ENCODE data around the gene DLG5. TPM values are rescaled to one million over a fixed set of nuclear protein-coding genes. Genes with fewer than 3 reads are reported as not detected.

The DLG5 gene
- total and polyA plus RNA-seq, 9 of the 15 experiments (the other 6 are each of a cell fraction or from before 2014, with no cell fraction given), result 1.4 to 26.8 (median 11.2) TPM

GRCh38 chr10:77796311-77796915 is 130.1 kb downstream of the DLG5 start:
- ChIA-PET CTCF (ENCODE audit: low intra/inter-chr PET ratio) (no interaction called here), POLR2A (interaction anchor here (0.6 to 1.2 kb wide), 4 partner anchors 9 to 103 kb away, joined by 3 to 4 read pairs (median 3); no protein-coding TSS in a partner anchor)
- no peaks in the 10 kb centered on the region for H3K27me3 ChIP-seq (ENCODE audit: control insufficient read depth in 2 of 2, insufficient read depth in 2 of 2, low read length in 2 of 2)
- H3K9ac ChIP-seq (ENCODE audit: insufficient read depth in 1 of 2, low read depth in 2 of 2, low read length in 2 of 2), result peak overlapping the region in 1 of 2 experiments; percentile 18; a peak in 1 of 4 replicates
- no peaks in the 10 kb centered on the region for H3K9me1 ChIP-seq (ENCODE audit: control insufficient read depth, insufficient read depth, low read length)
- H2AFZ ChIP-seq (ENCODE audit: low read depth, low read length), result no peak overlapping the region
- no peak for FAIRE-seq
- no peak overlapping the region for H3K27ac ChIP-seq (ENCODE audit: extremely low read depth, low read depth, low read length)
- TF ChIP-seq CEBPG (CRISPR knock-in tag; IDR thresholded peaks at IDR 0.05), result no peak
- no peak for TF ChIP-seq CEBPG (tag; conservative IDR thresholded peaks at IDR 0.05 in 1 of 2, IDR thresholded peaks at IDR 0.05 in 1 of 2)
- no peak for TF ChIP-seq SAP30 (IDR thresholded peaks at IDR 0.05; ENCODE audit: borderline replicate concordance, insufficient read depth, low read depth, low read length, poor library complexity, severe bottlenecking)
- no peak for TF ChIP-seq SREBF2 (CRISPR knock-in tag; IDR thresholded peaks at IDR 0.05)
- no peak for TF ChIP-seq NFE2L1 (tag; IDR thresholded peaks at IDR 0.05; ENCODE audit: borderline replicate concordance, low read depth)
- TF ChIP-seq FOXA1 (IDR thresholded peaks at IDR 0.05; ENCODE audit: borderline replicate concordance), result no peak
- TF ChIP-seq CBX1 (IDR thresholded peaks at IDR 0.05; ENCODE audit: low read depth), result no peak
- no peaks in the 10 kb centered on the region for H3K9me3 ChIP-seq (replicated peaks; ENCODE audit: control insufficient read depth, insufficient read depth, low read depth, low read length)
- in situ Hi-C loops (cut with MboI), result no loop called here
- no peak overlapping the region for H3K4me3 ChIP-seq
- H3K79me2 ChIP-seq (ENCODE audit: control insufficient read depth, insufficient read depth, low read length), result no peaks in the 10 kb centered on the region
- no peak for ATAC-seq
- H4K20me1 ChIP-seq (replicated peaks; ENCODE audit: control insufficient read depth, insufficient read depth, low read length), result peaks cover 9% of the 10 kb centered on the region; the same call in 1 of the 2 replicates
- no peak for DNase-seq (ENCODE audit: extremely low read depth in 1 of 4, low spot score in 3 of 4)
- intact Hi-C loops (cut with micrococcal nuclease), result no loop called here
- H3K4me1 ChIP-seq (replicated peaks in 1 of 2; ENCODE audit: control insufficient read depth in 2 of 2, insufficient read depth in 2 of 2, low read length in 2 of 2), result no peaks in the 10 kb centered on the region
- no TSS peak for BruUV-seq (replicated peaks)
- peaks cover 78% of the 10 kb centered on the region; the same call in 2 of the 3 replicates for H3K36me3 ChIP-seq (ENCODE audit: control insufficient read depth, insufficient read depth, low read length)
- WGBS (ENCODE audit: insufficient coverage, low coverage, missing lambda C conversion rate), result 79% methylated on average over 16 of the region's 16 CpGs
- H3K4me2 ChIP-seq (ENCODE audit: insufficient read depth, low read length), result no peak overlapping the region
